Activated CD8-positive, alpha-beta memory T cell treated with anti-CD3 and anti-CD28 coated beads for 1 hour (primary cell): ENCODE results near the gene EVC2.
"Not testable (repeated sequence)": the region's sequence is repeated elsewhere in the genome, so short reads cannot be mapped to it uniquely, and the experiment has no call there.

Experiments used
- DNase-seq, 2 donors: peaks; one replicate each; pipeline ENCODE4 v3.0.0-alpha.2; 2020; ENCODE audit warnings: low read depth in 1 of 2; ENCODE audit errors: extremely low read depth in 1 of 2

The EVC2 gene

DNA sequence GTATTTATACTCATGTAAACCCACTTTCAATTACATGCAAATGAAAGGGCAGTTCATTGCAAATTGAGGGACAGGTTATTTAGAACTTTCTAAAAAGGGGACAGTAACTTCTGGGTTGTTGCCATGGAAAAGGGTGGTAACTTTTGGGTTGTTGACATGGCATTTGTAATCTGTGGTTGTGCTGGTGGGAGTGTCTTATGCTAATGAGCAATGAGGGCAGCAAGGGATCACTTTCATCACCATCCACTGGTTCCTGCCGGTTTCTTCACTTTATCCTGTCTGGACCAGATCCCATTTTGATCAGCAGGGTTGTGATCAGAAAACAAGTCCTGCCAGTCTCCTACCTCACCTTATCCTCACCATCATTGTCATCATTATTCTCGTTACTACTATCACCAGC is 34.6 kb upstream of the EVC2 start:
- no peak for DNase-seq

DNA sequence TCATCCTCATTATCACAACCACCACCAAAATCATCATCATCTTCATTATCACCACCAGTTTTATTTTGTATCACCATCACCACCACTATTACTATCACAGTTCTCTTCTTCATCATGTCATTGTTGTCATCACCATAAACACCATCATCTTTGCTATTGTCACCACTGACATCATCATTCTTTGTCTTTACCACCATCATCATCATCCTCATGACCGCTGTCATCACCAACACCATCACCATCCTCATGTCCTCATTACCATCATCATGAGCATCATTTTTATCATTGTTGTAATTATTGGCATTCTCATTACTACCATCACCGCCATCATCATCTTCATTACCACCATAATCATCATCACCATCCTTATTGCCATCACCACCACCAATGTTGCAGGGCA is 34.0 kb upstream of the EVC2 start:
- no peak for DNase-seq

DNA sequence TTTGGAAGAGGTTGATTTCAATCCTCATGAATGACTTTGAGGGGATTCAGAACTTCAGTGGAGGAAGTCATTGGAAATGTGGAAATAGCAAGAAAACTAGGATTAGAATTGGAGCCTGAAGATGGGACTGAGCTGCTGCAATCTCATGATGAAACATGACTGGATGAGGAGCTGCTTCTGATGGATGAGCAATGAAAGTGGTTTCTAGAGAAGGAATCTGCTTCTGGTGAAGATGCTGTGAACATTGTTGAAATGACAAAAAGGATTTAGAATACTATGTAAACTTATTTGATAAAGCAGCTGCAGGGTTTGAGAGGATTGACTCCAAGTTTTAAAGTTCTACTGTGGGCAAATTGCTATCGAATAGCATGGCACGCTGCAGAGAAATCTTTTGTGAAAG is 29.7 kb upstream of the EVC2 start:
- no peak for DNase-seq

DNA sequence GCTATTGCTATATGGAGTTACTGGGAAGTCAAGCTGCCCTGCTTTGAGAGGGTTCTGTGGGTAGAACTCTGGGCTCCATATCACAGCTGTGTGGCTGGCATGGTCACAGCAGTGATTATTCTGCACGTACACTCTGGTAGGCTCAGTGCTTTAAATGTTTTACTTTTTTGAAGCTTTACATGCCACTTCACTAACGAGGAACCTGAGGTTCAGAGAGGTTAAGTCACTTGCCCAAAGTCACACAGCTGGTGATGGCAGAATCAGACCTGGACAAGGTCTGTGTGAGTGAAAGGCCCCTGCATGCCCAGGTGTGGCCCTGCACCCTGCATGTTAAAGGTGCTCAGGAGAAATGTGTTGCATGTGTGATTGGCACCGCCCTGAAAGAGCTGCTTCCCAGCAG is 27.1 kb upstream of the EVC2 start:
- DNase-seq = no peak

DNA sequence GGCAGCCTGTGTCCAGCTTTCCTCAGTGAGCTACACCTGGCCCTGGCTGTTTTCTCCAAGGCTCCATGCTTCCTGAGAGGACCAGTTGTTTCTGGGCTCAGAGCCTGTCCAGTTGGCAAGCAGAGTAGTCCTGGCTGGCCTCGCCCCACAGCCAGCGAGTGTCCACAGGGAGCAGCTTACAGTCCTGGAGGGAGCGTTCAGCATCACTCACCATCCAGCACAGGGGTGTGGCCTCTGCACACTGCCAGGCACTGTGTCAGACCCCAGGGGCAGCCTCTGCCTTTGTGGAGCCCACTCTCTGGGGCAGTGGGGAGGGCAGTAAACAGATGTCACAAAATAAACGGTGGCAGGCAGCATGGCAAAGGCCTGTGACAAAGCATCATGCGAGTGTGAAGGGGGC is 26.5 kb upstream of the EVC2 start:
- no peak for DNase-seq

DNA sequence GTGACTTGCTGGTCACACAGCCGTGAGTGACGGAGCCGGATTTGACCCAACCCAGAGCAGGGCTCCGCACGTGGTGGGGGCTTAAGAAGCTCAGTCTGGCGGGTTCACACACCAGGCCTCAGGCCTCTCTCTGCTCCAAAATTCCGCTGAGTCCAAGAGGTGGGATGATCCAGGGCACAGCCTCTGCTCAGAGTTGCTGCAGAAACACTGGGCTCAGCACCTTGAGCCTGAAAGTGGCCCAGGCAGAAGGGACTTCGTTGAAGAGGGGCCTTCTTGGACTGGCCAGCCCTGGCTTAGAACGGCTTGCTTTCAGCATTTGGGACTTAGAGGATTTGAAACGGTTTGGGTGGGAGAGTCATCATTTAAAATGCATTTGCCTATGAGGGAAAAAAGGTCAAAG is 23.8 kb upstream of the EVC2 start:
- no peak for DNase-seq

DNA sequence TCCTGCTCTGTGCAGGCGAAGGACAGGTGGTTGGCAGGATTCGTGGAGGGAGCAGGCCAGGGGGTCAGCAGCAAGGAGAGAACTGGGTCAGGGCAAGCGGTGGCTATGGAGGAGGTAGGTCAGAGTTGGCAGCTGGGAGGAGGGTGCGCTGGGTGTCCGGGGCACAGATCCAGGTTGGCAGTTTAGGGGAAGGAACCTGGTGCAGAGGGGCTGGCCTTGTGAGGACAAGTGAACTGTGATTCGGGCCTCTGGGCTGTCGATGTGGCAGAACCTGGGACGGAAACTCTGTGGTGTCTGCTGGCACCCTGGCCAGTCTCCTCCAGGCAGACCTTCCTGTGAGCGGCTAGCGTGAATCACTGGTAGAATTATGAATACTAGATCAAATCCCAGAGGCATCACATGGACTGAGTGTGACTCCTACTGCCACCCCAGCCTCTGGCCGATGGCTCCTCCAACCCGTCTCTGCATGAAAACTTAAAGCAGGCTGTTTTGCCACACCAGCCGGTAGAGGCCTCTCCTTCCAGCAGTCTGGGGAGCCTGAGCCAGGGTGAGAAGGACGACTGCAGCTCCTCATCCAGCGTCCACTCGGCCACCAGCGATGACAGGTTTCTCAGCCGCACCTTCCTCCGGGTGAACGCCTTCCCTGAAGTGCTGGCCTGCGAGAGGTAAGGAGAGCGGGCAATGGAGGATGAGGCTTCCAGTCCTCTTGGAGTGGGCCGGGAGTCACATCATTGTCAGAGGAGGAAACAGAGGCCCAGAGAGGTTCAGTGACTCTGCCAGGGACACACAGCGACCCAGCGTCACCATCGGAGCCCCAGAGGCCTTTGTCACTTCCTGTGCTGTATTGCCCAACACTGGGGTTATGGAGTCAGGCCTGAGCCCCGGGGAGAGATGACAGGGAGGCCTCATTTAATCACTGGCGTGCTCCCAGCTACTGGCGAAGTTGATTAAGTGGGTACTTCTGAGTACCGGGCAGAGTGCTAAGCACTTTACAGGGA is 22.9 kb upstream of the EVC2 start:
- DNase-seq = no peak

DNA sequence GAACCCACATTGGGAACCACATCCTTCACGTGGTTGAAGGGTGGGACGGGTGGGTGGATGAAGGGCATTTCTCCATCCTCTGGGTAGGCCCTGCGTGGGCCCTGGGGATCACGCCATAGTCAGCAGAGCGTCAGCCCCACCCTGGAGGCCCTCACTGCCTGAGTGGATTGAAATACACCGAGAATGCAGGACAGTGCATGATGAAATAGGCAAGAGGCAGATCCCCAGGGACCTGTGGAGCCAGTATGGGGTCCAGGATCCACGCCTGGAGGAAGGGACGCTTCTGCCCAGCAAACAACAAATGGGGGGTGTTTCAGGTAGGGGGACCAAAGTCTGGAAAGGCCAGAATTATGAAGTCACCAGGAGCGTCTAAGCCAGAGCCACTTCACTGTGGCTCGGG is 22.1 kb upstream of the EVC2 start:
- DNase-seq = no peak

DNA sequence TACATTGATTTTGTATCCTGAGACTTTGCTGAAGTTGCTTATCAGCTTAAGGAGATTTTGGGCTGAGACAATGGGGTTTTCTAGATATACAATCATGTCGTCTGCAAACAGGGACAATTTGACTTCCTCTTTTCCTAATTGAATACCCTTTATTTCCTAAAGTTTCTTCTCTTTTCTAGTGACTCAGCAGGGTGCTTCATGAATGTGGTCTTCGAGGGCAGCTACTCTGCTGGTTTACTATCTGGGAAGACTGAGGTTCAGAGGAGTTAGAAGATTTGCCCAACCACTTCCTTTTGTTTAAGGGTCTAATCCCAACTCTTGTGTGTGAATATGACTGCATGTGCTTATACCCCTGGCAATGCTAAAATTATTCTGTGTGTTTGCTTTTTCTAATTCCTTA is 20.1 kb upstream of the EVC2 start:
- not testable (repeated sequence) for DNase-seq

DNA sequence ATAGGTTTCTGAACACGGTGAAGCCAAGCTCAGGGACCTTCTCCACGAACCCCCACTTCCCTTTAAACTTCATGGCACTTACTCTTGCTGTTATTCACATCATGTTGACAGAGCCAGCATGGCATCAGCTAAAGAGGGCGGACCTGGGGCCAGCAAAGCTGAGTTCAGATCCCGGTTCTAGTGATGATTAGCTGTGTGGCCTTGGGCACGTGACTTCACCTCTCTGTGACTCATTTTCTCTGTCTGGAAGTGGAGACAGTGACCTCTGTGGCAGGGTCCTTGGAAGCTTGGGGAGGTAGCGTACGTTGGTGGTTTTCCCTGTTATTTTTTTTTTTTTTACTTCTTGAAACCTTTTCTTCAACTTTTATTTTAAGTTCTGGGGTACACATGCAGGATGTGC is 16.0 kb upstream of the EVC2 start:
- DNase-seq = no peak

DNA sequence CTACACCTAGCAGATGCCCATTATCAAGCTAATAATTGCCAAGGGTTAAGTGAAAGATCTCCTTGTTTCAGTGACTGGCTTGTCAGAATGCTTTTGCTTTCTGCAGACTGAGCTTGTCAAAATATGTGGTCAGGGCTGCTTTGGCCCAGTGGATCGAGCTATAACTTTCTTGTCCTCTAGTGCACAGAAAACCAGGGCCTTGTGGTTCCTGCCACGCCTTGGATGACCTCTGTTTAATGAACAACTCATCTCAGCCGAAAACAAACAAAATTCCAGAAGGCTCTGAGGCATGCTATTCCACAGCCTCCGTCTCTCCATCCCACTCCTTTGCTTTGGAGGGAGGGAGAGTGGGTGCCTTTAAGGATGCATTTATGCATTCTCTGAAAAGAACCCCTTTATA is 14.0 kb upstream of the EVC2 start:
- DNase-seq = no peak

DNA sequence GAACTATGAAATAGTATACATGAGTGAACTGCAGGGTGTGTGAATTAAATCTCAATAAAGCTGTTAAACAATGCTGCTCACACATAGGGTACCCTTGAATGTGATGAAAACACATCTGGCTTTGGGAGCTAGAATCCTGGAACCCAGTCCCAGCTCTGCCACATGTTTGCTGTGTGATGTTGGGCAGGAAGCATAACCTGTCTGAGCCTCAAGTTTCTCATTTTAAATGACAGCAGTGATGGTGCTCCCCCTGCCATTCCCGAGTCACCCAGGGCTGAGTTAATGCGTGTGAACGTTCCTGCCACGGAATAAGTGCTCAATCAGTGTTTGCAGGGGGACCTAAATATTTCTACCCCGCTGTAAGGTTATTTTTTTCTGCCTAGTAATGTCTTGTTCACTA is 13.6 kb upstream of the EVC2 start:
- no peak for DNase-seq

DNA sequence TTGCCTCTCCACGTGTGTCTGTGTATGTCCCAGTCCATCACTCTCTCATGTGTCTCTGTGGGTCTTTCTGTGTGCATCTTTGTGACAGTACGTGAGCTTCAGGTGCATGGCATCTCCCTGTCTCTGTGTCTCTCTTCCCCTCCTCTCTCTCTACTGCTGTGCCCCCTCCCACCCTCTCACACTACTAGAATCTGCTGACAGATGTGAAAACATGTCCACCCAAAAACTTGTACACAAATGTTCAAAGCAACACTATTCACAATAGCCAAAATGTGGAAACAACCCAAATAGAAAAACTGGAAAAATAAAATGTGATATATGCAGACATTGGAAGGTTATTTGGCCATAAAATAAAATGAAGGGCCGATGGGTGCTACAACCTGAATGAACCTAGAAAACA is 12.6 kb upstream of the EVC2 start:
- no peak for DNase-seq

DNA sequence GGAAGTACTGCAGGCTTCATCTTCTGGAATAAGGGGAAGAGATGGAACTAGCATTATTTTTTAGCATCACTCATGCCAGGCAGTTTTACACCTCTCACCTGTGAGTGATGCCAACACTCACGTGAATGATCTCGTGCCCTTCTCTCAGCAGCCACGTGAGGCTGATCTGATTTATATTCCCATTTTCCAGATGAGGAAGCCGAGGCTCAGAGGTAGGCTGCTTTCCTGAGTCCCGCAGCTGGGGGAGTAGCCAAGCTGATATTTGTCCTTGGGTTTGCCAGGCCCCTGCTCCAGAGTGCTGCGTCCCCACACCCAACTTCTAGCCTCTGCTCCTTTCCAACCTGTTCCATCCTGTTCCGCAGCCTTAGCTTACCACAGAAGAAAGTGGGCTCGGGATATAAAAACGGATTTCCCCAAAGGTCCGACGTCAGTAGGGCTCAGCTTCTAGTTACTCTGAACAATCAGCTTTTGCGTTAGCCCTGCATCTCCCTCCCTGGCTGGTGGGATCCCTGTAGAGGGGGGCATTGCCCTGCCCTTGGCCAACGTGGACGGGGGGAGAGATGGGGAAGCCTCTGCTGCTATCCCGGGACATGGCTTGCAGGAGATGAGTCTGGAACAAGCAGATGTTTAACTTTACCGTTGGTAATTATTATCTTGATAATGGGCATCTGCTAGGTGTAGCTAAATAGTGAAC is 11.9 kb upstream of the EVC2 start:
- DNase-seq = no peak

DNA sequence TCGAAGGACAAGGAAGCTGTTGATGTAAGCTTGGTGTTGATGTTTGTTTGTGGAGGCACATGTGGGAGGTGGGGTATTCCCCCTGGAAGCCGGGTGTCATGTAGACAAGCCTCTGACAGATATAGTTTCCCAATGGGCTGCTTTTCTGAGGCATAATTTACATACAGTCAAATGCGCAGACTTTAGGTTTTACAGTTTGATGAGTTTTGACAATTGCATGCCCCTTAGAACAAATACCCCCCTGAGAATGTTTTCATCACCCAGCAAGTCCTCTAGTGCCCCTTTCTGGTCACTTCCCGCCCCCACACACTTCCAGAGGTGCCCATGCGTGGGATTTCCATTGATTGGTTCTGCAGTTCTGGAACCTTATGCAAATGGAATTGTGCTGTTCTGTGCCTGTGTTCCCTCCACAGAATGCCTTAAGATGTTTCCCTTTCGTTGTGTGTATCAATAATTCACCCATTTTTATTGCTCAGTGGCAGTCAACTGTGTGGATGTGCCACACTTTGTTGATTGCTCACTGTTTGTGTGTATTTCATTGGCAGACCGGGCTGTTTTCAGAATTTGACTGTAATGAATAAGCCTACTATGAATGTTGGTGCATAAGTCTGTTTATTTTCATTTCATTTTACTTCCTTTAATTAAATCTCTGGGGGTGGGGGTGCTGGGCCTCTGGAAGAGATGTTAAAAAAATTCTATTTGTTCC is 11.1 kb upstream of the EVC2 start:
- no peak for DNase-seq

DNA sequence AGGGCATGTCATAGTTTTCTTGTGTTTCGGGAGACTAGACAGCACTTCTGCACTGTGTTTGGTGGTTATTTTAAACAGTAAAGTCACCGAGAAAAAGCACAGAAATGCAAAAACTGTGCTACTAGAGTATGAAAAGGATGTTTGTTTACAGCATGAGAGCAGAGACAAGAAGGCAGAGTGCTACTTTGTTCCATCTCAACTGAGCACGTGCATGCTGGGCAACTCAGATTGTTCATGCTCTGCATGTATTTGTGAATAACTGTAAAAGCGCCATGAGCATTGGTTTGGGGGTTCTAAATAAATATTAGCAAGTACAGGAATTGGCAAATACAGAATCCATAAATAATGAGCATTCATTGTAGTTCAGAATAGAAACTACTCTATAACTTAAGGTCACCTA is 10.1 kb upstream of the EVC2 start:
- DNase-seq = no peak

DNA sequence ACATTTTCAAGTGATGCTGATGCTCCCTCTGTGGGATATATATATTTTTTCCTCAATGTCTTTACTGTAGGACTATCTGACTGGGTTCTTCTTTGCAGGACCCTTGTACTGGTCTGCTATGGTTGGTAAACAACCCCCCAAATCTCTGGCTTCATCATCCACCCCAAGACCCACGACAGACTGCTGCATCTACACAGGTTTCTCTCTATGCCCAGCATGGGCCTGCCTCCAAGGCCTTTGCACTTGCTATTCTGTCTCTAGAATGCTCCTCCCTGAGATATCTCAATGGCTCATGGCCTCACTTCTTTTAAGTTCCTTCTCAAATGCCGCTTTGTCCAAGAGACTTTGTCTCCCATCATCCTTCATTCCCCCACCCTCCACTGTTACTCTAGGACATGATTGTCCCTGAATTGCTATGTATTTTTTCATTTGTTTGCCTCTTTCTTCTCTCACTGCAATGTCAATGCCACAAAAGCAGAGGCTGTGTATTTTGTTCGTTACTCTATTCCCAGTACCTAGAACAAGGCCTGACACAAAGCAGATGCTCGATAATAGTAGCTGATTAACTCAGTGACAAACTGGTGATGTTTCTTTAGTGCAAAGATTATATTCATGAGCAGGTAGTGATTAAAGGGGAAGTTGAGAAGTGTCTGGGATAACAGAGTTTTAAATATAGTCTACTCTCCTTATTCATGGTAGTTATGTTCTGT is 9.2 kb upstream of the EVC2 start:
- DNase-seq = no peak

DNA sequence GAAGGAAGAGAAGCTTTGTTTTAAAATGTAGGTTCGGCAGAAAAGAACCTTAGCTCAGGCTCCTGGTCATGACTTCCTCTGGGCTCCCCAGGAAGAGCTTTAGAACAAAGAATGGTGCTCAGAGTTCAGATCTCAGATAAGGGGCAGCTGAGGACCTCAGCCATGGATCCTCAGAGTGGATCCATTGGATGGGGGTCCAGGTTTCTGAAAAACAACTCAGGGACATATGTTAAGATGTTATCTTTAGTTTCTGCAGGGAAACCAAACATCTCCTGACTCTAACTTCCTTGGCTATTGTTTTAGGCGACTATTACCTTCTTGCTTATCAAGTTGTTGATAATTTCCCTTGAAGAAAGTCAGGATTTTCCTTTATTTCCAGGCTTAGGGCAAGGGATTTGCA is 8.0 kb upstream of the EVC2 start:
- DNase-seq = no peak

DNA sequence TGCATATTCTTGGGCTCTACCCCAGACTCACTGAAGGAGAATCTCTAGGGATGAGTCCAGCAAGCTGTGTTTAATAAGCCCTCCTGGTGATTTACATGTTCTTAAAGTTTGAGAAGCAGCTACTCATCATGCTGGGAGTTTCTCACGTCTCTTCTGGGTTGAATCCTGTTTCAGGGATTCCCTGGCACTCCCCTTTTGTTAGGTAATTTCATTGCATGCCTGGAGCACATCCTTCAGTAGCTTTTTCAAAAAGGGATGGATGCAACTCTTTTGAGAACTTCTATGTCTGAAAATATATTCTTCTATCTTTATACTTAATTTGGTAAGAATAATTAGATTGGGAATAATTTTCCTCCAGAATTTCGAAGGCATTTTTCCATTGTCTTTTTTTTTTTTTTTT is 7.0 kb upstream of the EVC2 start:
- no peak for DNase-seq

DNA sequence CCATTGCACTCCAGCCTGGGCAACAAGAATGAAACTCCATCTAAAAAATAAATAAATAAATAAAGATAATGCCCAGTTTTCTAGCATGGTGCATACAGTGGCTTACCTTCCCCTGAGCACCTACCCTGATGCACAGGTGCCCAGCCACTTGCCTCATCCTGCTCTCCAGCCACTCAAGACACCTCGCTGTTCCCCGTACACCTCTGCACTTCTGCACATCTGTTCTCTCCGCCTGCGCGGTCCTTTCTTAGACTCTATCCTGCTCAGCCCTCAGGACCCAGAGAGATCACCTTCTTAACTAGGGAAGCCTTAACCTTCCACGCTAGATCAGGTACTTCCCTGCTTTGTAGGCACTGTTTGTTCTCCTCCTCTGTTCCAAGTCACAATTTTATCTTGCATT is 5.5 kb upstream of the EVC2 start:
- DNase-seq = no peak

DNA sequence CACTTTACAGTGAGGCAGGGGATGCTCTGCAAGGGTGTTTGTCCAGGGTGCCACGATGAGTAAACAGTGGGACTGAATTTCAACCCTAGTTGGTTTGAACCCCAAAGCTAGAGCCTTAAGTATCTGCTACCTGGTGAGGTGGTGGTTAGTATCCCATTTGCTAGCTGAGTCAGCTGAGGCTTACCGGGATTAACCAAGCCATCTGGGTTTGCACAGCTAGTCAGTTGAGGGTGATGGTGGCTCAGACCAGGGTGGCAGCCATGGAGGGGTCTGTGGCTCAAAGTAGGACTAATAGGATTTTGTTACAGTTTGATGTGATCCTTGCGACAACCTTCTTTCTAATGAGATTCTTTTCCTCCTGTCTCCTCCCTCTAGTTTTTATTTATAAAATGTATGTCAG is 4.6 kb upstream of the EVC2 start:
- no peak for DNase-seq
